NCI-H774 (cell line): ENCODE results near the gene DTX2.
A peak's percentile ranks its signal among the peaks of the same experiment; 100 is the strongest.
"Not testable (repeated sequence)": the region's sequence is repeated elsewhere in the genome, so short reads cannot be mapped to it uniquely, and the experiment has no call there.

Source experiments
- DNase-seq: peaks from one replicate; lab custom pipeline; 2025; lab: John Stamatoyannopoulos, UW

The DTX2 gene

DNA sequence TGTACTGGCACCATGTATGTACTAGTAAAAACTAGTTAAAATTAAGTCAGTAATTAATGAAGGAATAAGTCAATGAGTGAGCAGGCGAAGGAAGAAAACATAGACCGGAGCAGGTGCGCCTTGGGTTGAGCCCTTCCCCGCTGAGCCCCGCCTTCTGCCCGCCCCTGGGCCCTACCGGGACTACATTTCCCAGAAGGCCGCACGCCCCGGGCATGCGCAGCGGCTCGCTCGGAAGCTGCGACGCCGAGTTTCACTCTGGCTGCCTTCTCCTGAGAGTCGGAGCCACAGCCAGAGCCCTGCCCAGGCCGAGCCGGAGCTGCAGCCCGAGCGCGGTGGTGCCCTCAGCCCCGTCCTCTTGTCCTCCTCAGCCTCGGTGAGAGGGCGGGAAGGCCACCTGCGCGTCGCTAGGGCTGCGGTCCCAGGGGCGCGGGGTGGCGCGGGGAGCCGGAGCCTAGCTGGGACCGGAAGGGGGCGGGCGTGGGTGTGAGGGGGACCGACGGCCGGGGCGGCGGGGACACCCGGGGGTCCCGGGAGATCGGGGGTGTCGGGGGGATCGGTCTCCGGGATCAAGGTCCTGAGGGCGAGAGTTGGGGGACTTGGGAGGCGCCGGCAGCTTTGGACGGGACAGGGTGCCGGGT is at the start of gene DTX2:
DTX2 (plus strand) TSS at position 246 of the 638 bp plus-strand sequence. CDS start 18,801 bp downstream, outside the sequence.
- not testable (repeated sequence) for DNase-seq

DNA sequence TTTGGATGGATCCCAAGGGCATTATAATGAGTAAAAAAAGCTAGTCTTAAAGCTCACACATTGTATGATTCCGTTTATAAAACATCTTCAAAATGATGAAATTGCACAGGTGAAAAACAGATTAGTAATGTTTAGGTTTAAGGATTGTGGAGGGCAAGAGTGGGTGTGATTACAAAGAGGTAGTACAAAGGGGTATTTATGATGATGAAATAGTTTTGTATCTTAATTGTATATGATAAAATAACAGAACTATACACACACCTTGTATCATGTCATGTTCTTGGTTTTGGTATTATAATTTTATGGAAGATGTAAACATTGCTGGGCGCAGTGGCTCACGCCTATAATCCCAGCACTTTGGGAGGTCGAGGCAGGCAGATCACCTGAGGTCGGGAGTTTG is 49.3 kb upstream of the DTX2 start:
- DNase-seq = no peak

DNA sequence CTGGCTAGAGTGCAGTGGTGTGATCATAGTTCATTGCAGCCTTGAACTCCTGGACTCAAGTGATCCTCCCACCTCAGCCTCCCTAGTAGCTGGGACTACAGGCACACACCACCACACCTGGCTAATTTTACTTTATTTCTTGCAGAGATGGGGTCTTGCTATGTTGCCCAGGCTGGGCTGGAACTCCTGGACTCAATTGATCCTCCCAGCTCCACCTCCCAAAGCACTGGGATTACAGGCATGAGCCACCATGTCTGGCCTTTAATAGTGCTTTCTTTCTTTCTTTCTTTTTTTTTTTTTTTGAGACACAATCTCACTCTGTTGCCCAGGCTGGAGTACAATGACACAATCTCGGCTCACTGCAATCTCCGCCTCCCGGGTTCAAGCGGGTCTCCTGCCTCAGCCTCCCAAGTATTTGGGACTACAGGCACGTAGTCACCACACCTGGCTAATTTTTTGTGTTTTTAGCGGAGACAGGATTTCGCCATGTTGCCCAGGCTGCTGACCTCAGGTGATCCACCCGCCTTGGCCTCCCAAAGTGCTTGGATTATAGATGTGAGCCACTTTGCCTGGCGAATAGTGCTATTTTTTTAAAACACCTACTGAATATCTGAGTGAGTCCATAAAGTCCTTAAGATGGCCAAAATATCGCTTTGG is 43.7 kb upstream of the DTX2 start:
- not testable (repeated sequence) for DNase-seq

DNA sequence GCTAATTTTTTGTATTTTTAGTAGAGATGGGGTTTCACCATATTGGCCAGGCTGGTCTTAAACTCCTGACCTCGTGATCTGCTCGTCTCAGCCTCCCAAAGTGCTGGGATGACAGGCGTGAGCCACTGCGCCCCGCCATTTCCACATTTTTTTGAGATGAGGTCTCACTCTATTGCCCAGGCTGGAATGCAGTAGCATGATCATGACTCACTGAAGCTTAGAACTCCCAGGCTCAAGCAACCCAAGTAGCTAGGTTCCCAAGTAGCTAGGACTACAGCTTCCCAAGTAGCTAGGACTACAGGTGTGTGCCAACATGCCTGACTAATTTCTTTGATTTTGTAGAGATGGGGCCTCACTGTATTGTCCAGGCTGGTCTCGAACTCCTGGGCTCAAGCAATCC is 40.4 kb upstream of the DTX2 start:
- not testable (repeated sequence) for DNase-seq

DNA sequence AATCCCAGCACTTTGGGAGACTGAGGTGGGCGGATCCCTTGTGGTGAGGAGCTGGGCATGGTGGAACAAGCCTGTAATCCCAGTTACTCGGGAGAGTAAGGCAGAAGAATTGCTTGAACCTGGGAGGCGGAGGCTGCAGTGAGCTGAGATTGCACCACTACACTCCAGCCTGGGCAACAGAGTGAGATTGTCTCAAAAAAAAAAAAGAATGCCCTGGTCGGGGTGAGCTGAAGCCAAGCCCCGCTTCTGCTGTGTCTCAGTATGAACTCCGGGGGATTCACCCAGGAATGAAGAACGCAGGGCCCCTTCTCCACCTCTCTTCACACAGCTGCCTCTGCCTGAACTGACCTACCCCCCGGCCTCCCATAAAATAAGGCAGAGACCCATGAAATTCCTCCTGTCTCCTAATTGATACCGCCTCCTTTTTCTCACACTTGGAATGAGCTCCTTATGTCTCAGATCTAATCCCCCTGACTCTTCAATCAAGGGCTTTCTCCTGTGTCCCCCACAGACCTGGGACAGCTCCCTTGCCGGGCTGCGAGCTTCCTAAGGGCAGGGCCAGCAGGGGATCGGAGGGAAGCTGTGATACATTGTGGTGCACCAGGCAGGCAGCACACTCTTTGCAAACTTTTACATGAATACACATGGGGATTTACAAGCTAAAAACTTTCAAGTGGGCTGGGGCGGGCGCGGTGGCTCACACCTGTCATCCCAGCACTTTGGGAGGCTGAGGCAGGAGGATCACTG is 37.7 kb upstream of the DTX2 start:
- no peak for DNase-seq

DNA sequence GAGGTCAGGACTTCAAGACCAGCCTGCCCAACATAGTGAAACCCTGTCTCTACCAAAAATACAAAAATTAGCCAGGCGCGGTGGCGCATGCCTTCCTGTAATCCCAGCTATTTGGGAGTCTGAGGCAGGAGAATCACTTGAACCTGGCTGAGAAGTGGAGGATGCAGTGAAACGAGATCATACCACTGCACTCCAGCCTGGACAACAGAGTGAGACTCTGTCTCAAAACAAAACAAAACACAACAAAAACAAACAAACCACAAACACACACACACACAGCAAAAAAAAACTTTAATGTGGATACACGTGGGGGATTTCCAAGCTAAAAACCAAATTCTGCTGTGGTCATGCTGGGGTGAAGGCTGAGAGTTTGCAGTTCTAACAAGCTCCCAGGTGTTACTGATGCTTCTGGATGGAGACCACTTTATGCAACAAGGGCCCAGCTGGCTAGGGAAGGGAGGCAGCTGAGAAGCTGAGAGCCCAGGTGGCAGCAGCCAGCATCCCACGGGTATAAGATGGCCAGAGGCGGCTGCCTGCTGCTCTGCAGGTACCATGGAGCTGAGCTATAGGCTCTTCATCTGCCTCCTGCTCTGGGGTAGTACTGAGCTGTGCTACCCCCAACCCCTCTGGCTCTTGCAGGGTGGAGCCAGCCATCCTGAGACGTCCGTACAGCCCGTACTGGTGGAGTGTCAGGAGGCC is 36.9 kb upstream of the DTX2 start, which contains the start of gene ZP3:
ZP3 (plus strand) TSS at position 538 of the 699 bp plus-strand sequence; CDS start at position 553, 15 bp downstream.
- DNase-seq = no peak

DNA sequence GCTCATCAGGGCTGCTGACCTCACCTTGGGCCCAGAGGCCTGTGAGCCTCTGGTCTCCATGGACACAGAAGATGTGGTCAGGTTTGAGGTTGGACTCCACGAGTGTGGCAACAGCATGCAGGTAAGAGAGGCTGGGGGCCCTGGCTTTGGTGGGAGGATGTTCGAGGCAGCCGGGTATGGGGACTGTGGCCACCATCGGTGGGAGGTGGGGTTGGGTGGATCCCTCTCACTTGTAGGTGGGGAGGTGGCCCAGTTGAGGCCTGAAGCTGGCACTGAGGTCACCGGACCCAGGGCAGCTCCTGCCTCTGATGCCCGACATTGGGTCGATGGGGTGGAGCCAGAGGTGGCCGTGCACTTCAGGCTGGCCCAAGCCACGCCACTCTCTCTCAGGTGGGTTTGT is 36.4 kb upstream of the DTX2 start:
- DNase-seq = no peak

DNA sequence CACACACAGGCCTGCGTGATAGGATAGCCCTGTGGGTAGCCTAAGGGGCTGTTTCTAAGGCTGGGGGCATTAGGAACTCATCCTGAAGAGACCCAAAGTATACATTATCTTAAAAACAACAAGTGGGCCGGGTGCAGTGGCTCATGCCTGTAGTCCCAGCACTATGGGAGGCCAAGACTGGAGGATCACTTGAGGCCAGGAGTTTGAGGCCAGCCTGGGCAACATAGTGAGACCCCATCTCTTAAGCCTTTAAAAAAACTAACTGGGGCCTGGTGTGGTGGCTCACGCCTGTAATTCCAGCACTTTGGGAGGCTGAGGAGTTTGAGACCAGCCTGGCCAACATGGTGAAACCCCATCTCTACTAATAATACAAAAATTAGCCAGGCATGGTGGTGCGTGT is 36.0 kb upstream of the DTX2 start:
- DNase-seq = not testable (repeated sequence)

DNA sequence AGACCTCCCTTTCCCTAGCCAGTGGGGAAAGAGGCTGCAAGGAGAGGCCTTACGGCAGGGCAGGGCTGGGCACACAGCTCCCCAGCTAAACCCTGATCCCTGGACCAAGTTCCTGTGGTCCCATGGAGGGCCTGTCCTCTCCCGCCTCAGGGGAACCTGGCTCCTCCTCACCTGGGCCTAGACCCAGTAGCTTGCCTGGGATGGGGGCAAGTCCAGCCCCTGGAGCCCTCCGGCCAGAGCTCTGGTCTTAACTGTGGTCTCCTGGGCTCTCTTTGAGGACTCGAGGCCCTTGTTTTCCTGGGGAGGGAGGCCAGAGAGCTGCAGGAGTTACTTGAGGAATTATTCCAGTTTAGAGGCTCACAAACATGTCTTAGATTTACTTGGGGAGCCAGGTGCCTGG is 35.3 kb upstream of the DTX2 start:
- DNase-seq = no peak

DNA sequence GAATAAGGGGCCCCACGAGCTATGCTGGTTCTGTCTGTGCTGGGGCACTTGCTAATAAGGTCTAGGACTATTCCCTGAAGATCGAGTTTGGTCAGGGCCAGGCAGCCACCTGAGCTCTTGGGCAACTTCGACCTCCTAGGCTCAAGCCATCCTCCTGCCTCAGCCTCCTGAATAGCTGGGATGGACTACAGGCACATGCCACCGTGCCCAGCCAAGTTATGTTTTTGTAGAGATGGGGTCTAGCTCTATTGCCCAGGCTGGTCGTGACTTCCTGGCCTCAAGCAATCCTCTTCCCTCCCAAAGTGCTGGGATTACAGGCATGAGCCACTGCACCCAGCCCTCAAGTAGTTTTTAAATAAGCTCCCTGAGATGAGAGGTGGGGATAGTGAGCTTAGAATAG is 33.9 kb upstream of the DTX2 start:
- no peak for DNase-seq

DNA sequence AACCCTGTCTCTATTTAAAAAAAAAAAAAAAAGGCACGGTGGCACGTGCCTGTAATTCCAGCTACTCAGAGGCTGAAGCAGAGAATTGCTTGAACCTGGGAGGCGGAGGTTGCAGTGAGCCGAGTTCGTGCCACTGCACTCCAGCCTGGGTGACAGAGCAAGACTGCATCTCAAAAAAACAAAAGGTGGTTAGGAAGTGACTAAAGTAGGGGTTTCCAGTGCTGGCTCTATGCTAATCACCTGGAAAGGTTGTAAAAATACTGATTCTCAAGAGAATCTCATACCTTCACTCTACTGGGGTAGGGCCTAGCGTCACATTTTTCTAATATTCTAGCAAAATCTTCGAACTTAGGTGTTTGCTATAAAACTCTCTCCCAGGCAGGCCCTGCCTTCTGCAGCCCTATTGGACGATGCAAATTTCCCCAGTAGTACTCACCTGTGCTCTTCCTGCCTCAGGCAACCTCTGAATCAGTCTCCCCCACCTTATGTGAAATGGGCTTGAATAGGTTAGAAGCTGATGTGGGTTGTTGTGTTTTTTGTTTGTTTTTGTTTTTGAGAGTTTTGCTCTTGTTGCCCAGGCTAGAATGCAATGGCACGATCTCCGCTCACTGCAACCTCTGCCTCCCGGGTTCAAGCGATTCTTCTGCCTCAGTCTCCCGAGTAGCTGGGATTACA is 33.2 kb upstream of the DTX2 start:
- DNase-seq = no peak

DNA sequence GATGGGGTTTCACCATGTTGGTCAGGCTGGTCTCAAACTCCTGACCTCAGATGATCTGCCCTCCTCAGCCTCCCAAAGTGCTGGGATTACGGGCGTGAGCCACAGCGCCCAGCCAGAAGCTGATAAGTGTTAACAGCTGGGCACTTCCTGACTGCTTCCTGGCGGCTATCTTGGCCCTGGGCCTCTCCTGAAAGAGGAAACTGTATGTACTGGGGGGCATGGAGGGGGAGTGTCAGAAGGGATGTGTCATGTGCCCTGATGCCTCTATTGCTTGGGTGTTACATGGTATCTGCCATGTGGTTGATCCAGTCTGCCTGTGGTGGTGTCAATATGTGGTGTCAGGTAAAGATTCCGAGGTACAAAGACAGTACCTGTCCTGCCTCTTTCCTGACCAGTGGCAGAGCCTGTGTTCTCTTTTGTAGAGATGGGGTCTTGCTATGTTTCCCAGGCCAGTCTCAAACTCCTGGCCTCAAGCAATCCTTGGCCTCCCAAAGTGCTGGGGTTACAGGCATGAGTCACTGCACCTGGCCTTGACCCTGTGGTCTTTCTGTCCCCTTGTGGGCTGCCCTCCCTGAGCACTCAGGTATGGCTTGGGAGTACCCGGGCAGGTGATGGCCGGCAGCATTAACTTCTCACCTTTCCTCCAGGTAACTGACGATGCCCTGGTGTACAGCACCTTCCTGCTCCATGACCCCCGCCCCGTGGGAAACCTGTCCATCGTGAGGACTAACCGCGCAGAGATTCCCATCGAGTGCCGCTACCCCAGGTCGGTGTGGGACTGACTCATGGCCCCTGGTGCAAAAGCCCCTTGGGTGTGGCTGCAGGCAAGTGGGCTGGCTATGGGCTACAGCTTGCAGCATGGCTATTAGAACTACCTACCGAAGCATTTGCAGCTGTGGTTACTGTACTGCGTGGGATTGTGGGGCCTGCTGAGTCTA is 32.4 kb upstream of the DTX2 start:
- DNase-seq = no peak

DNA sequence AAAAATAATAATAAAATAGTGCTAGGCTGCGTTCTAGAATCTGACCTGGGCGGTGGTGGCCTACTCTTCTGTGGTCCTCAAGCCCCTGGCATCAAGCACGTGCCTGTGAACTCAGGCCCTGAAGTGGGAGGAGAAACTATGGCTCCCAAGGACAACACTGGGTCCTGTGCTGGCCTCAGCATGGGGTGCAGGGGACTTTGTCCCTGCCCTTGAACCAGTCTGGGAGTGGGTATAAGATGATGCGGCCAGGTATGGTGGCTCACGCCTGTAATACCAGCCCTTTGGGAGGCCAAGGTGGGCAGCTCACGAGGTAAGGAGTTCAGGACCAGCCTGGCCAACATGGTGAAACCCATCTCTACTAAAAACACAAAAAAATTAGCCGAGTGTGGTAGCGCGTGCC is 31.3 kb upstream of the DTX2 start:
- no peak for DNase-seq

DNA sequence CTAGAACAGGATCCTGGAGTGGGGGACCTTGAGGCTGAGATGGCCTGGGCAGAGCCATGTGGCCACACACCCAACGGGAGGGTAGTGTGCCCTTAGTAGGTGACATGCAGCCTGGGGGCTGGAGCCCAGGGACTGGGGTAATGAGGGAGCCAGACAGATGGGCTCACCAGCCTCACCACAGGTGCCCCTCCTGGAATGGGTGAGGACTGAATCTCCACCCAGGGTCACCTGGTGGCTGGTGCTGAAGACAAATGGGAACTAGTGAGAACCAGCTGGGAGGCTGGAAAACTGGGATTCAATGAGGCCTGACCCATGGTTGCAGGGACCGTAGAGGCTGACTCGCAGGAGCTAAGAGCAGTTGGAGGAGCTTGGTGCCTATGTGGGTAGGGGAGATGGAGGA is 30.7 kb upstream of the DTX2 start:
- no peak for DNase-seq

DNA sequence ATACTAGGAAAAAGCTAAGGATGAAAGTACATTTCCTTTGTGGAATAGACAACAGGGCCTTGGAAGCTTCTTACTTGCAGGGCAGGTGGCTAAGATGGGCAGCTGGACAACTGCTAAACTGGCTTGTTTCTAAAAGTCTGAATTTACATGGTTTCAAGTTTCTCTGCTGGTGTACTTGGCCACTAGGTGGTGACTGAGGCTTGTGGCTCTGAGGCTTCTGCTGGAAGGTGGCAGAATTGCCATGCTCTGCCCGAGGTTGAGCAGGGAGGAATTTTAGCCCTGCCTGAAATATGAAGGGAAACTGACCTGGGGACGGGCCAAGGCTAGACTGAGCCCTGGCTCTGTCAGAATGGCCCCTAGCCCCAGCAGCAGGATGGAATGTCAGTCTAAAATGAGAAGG is 23.6 kb upstream of the DTX2 start:
- peak; percentile 52 for DNase-seq

DNA sequence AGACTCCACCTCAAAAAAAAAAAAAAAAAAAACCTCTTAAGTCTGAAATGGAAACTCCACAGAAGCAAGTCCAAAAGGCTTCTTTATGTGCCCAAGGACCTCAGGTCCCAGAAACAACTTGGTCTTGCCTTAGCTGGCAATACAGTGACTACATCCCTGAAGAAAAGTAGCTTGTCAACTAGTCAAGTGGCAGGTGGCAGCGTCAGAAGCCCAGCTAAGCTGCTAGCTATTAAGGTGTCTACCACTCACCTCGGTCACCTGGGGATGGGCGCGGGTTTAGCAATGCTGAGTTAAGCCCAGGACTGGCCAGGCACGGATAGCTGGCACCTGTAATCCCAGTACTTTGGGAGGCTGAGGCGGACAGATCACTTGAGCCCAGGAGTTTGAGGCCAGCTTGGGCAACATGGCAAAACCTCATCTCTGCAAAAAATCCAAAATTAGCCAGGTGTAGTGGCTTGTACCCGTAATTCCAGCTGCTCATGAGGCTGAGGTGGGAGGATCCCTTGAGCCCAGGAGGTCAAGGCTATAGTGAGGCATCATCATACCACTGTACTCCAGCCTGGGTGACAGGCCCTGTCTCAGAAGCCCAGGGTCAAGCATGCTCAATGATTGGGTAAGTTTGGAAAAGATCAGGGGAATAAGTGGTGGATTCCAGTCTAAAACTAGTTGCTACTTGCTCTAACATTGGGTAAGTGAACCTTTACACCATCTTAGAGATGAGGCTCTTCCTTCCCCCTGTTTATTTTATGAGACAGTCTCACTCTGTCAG is 22.2 kb upstream of the DTX2 start:
- not testable (repeated sequence) for DNase-seq

DNA sequence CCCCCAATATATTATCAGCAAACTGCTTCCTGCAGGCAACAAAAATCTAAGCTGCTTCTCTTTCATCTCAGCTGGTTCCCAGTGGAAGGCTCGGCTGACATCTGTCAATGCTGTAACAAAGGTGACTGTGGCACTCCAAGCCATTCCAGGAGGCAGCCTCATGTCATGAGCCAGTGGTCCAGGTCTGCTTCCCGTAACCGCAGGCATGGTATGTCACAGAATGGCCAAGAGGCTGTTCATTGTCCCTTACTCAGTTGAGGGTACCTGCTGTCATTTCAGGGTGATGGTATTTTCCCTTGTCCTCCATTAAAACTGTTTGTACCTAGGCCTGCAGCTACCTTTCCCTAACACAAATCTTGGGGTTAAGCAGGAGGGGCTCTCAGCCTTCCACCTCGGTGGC is 21.1 kb upstream of the DTX2 start:
- not testable (repeated sequence) for DNase-seq

DNA sequence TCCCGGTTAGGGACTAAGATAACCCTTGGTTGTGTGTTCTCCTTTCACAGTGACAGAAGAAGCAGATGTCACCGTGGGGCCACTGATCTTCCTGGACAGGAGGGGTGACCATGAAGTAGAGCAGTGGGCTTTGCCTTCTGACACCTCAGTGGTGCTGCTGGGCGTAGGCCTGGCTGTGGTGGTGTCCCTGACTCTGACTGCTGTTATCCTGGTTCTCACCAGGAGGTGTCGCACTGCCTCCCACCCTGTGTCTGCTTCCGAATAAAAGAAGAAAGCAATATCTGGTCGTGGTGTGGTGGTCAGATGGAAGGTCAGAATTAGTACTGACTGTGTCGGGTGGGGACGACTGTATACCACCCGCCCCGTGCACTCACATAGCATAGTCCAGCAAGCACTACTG is 19.7 kb upstream of the DTX2 start:
- DNase-seq = not testable (repeated sequence)

DNA sequence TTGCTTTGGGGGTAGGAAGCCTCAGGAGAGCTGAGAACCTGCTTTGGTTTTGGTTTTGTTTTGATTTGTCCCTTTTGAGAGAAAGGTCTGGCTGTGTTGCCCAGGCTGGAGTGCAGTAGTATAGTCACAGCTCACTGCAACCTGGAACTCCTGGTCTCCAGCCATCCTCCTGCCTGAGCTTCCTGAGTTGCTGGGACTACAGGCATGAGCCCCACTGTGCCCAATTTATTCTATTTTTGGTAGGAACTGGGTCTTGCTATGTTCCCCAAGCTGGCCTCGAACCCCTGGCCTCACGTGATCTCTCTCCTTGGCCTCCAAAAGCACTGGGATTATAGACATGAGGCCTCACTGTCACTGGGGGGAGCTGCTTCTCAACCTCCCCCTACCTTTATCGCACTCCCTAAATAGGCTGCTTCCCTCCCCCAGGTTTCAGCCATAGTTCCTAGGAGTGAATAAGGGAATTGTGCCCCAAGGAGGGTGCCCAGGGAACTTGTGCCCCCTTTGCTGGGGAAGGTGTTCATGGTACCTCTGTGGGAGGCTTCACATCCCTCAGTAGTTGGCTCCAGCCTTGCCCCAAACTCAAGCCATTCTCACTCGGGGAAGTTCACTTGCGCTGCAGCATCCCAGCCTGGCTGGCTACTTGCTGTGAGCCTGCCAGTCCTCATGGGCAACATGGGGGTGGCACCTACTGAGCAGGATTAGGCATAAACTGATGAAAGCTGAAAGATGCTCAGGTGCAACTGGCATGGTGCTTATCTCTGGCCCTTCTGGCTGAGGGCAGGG is 18.7 kb upstream of the DTX2 start:
- DNase-seq = not testable (repeated sequence)
